Posterior cingulate gyrus (tissue), 11 donors: ENCODE results near the gene PPP1R14C.
"Not testable (repeated sequence)": the region's sequence is repeated elsewhere in the genome, so short reads cannot be mapped to it uniquely, and the experiment has no call there.

ENCODE experiments used
- DNase-seq, 10 donors: peaks; one replicate each; pipeline versions ENCODE4 v3.0.0 to v3.0.0-alpha.2; 2020 to 2021; ENCODE audit warnings: mixed read lengths in 3 of 10
- intact Hi-C: fragments of 100-400 bp; cut with DNase I; formaldehyde crosslinking; loops from one replicate; pipeline ENCODE4 v1.15.1; 2023

PPP1R14C gene

DNA sequence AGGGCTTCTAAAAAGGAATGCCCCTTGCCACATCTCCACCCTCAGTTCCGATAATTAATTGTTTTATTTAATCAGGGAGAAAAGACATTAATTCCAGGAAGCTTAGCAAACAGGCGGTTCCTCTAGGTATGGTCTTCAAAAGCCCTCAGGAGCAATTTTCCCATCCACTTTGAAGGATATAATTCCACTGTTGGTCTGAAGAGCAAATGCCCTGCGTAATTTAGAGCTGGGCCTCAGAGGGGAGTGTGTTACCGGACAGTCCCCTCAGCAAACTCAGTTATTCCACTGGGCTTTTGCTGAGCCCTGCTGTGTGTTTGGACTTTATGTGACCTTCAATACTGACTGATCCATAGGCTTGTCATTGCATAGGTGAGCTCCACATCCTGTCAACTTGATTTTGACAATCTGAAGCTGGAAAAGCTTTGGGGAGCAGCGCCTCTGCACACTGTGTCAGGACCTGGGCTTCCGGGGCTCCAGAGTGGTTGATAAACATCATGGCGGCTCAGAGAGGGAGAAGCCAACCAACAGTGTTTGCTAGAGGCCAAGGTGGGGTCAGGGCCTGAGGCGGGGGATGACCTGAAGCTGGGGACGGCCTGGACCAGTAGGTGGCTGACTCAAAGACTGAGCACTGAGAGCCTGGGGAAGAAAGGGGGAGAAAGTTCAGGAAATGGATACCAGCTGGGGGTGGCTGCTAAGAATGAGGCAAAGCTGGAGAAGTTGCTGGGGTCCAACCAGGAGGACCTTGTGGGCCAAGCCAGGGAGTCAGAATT lies 43.5 kb downstream of the PPP1R14C start:
- intact Hi-C loops: no loop called here

DNA sequence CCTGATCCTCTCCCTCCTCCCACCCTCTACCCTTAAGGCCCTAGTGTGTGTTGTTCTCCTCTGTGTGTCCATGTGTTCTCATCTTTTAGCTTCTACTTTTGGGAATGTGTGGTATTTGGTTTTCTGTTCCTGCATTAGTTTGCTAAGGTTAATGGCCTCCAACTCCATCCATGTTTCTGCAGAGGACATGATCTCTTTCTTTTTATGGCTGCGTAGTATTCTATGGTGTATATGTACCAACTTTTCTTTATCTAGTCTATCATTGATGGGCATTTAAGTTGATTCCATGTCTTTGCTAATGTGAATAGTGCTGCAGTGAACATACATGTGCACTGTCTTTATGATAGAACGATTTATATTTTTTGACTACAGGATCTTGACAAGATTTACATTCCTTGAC lies 44.6 kb downstream of the PPP1R14C start:
- intact Hi-C loops, DNase-seq: not testable (repeated sequence)

More for the DNA sequence above, 43.5 kb downstream of the PPP1R14C start:
- no peak for DNase-seq

DNA sequence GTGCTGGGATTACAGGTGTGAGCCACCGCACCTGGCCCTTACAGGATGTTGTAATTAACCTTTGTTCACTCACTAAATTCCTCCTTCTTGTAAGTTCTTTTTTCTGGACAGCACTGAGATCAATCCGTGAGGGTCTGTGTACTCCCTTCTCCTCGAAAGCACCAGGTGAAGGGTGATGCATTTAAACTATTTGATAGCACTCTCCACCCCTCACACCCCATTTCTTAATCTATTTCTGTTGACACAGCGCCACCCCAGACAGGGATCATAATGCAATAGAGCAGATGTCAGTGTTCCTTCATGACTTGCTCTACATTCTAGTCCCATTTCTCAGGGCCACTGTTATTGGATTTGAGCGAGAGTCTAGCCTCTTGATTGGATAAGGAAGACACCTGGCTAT lies 46.3 kb downstream of the PPP1R14C start:
- intact Hi-C loops: no loop called here
- DNase-seq: no peak

DNA sequence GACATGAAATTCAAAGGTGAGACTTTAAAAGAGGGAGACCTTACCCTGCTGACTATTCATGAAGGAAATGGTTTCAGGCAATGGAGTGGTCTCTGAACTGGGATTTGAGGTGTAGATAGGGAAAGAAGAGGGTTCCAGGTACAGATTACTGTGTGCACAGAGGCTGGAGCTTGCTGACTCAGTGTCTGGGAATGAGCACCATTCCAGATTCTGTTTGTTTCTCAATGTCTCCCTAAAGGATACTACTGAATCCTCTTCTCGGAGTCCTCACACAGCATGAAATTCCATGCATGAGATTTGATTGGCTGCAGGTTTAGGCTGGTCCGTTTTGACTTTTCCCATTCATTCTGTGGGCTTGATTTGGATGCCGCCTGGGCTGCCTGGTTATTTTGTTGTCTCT lies 49.0 kb downstream of the PPP1R14C start:
- no peak for DNase-seq
- intact Hi-C loops: no loop called here

DNA sequence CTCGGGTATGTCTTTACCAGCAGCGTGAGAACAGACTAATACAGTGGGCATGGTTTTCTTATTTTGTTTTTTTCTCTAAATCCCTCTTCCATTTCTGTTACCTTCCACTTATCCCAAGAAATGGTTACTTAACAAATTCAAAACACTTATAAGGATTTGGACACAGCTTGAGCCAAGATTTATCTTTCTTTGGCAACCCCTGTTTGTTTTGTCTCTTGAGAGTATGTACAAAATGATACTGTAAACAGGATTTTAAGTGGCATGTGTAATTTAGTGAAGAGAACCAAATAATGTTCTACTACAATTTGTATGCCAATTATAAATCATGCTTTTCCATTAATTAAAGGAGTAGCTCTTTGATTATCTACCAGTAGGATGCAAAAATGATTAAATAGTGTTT lies 51.4 kb downstream of the PPP1R14C start:
- intact Hi-C loops: no loop called here
- DNase-seq: no peak

DNA sequence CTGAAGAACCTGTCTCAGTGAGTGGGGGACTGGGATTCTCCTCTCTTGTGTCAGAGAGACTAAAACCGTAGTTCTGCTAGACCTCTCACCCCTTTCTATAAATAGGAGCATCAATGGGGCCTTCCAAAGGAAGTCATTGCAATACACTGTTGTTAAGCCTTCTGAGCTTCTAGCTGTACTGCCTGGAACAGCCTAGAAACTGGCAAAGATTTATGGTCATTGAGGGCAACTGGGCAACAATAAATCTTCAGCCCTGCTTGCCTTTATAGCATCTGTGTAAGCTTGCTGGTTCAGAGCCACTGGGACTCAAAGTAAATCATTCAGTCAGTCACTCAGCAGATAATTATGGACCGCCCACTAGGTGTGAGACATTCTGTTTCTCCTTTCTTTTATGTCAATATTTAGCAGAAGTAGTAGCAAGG lies 53.2 kb downstream of the PPP1R14C start:
- intact Hi-C loops: no loop called here

DNA sequence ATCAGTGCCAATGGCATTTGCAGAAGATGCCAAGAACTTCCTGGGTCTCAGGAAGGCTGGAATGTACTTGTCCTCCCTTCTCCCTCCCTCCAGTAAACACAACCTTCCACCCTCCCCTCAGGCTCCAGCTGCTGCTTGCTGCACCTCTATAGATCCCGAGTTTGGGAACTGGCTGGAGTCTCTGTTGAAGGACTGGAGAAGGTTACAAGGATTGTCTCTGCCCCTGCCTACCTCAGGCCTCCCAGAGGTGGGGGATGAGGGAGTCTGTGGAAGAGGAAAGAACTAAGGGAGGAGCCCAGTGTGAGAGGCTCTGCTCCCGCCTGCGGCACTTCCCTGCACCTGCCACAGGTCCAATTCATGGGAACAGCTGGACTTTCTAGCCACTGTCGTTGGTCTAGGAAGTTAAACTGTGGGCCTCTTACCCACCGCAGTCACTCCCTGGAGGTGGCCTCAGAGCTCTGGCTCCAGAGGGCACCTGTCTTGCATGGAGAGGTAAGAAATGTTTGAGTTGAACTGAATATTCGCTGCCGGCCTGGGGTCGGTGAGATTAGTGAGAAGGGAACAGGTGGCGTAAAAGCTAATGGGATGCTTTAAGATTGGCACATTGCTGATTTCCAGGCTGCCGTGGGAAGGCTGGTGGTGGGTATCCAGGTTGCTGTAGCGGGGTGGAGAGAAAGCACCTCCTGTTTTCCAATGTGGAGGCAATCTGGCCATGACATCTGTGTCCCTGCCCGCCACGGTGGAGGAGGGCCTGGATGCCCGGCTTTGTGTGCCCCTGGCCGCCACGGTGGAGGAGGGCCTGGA lies 54.3 kb downstream of the PPP1R14C start:
- intact Hi-C loops: no loop called here
- no peak for DNase-seq

More for the DNA sequence above, 53.2 kb downstream of the PPP1R14C start:
- no peak for DNase-seq

DNA sequence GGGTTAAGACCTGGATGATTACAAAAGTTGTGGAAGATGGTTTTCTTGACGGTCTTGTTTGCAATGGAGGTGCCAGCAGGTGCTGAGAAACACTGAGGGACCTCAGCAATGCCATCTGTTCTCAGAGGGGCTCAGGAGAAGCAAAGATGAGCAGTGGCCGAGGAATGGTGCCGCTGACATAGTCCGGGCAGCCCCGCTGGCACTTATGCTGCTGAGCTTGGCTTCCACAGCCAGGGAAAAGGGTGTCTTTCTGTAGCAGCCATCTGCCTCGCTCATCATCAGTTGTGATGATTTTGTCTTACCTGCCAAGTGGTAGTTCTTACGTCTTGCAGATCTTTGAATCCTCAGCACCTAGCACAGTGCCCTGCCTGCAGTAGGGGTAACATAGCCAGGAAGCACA lies 55.7 kb downstream of the PPP1R14C start:
- intact Hi-C loops: no loop called here
- DNase-seq: no peak

DNA sequence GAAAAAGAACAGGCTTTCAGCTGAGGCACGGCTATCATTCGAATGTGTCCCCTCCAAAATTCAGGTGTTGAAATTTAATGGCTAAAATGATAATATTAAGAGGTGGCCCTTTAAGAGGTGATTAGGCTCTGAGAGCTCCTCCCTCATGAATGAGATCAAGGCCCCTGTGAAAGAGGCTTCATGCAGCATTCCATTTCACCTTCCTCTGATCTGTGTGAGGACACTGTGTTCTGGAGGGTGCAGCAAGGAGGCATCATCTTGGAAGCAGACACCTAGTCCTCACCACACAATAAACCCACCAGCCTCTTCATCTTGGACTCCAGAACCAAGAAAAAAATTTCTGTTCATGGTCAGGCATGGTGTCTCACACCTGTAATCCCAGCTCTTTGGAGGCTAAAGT lies 56.4 kb downstream of the PPP1R14C start:
- intact Hi-C loops: no loop called here
- no peak for DNase-seq

DNA sequence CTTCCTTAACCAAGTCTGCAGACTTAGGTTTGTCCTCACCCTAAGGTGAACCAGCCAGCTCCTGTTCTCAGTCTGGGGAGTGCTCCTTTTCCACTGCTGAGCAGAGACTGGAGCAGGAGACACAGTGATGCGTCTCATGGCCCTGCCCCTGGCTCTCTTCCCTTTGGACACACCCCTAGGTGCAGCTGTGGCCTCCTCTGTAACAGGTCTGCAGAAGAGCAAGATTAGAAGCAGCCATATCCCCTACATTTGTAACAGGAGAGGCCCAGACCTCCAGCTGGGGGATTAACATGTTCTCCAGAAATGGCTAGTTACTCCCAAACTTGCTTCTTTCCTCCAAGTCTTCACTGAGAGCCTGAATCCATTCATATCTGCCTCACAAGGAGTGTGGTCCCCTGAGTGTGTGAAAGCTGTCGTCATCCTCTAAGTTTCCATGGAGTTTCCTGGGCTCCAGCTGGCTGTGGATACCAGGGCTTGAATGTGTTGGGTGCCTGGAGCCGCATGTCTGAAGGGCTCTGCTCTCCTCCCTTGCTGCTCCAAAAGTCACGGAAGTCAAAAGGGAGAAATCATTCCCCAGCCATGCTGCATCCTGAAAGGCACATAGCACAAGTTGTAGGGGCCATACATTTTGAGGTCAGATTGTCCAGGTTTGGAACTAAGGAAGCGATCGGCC lies 57.7 kb downstream of the PPP1R14C start:
- intact Hi-C loops: no loop called here

DNA sequence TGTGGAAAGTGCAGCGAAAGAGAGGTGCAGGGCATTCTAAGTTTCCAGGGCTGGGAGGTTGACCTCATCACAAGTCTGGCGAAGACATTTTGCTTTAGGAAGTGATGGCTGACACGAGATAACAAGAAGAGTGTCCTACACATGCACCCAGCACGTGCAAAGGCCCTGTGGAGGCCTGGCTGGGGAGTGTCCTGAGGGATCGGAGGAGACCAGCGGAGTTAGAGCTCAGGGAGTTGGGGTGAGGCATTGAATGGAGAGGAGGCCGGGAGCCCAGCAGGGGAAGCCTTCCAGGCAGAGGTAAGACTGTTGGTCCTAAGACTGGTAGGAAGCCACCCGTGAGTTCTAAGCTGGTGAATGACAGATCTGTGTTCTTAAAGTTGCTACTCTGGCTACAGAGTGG lies 58.4 kb downstream of the PPP1R14C start:
- DNase-seq: no peak
- intact Hi-C loops: no loop called here

More for the DNA sequence above, 57.7 kb downstream of the PPP1R14C start:
- DNase-seq: no peak

DNA sequence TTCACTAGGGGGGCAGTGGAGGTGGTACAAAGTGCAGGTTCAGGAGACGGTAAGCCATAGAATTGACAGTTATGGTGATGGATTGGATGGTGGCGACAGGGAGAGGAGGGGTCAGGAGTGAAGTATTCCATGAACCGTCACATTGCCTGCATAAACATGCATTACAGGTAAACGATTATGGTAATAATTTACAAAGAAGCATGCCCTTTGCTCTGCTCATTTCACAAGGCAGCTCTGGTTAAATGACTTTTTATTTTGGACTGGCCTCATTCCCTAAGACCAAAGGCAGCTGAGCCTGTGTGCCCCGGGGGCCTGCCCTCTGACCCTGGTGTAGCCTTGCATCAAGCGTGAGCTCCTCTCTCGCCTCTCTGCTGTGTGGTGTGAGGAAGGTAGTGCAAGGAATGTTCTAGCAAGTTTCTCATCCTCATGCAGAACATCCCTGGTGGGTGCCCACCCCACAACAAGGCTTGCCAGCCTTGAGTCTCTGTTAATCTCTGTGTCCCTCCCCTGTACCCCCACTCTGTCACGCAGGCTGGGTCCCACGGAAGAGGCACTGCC lies 59.0 kb downstream of the PPP1R14C start:
- no peak for DNase-seq
- intact Hi-C loops: no loop called here

DNA sequence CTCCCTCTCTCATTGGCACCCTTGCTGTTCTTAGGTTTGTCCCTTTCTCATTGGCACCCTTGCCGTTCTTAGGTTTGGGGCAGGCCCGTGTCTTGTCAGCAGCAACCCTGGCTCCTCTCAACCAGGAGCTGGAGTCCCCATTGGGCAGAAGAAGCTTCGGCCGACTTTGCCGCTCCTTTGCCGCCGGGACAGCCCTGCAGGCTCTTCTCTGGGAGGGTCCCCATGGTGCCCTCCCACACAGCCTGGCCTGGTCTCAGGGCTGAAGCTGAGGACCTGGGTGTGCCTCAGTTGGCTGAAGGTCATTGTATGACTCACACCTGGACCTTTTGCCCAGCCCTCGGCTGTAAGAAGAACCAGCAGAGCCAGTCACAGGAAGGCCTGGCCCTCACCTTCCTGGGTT lies 59.6 kb downstream of the PPP1R14C start:
- intact Hi-C loops: no loop called here
- DNase-seq: no peak

DNA sequence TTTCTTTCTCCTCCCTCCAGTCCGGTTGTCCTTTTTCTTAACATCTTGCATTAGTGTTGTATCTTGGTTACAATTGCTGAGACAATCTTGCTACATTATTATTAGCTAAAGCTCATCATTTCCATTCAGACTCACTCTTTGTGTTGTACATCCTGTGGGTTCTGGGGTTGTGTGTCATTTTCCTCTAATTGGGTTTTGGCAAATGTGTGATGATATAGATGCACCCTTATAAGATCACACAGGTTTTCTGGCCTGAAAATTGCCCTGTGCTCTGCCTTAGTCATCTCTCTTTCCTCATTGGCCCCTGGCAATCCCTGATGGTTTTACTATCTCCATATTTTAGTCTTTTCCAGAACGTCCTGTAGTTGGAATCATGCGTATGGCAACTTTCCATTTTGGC lies 60.1 kb downstream of the PPP1R14C start:
- no peak for DNase-seq
- intact Hi-C loops: no loop called here

DNA sequence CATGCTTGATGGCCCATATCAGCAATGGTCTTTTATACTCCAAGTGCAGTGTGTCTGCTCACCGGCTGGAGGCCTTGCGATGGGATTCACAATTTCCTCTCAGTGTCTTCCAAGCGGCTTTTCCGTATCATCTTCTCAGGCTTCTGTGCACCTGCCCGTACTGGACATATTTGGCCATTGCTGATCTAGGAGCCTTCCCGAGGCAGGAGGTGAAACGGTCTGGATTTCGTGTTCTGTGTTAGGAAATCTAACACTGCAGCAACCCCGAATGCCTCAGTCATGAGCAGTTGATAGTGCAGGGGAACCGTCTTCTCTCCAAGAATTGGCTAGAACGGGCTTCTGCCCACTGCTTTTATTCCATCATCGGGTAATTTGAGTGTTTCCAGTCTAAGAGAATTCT lies 60.5 kb downstream of the PPP1R14C start:
- intact Hi-C loops: no loop called here

DNA sequence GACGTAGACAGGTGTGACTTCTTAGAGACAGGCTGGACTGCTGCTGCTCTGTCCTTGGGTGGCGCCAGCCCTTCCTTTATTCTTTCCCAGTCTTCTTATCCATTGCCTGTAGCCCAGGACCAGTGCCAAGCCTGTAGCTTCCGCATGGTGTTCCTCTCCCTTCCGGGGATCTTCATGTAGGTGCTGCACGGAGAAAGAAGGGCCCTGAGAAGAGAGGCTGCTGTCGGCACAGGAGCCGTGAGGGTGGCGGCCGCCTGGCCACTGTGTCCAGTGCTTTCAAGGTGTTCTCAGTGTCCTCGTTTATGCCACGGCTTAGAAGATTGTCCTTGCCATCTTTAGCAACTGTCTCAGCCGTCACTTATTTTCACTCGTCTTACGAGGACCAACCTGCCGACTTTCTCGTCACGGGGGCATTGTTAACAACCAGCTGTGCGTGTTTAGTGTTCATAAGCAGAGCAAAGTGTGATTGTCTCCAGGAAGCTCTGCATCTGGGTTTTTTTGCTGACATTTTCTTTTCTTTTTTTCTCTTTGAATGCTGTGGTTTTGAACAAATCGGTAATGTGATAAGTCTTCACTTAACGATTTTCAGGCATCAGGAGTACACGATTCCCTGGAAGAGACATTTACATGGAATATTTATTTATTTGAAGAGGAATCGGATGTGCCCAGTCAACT lies 61.2 kb downstream of the PPP1R14C start:
- DNase-seq: no peak
- intact Hi-C loops: no loop called here

More for the DNA sequence above, 60.5 kb downstream of the PPP1R14C start:
- DNase-seq: no peak

DNA sequence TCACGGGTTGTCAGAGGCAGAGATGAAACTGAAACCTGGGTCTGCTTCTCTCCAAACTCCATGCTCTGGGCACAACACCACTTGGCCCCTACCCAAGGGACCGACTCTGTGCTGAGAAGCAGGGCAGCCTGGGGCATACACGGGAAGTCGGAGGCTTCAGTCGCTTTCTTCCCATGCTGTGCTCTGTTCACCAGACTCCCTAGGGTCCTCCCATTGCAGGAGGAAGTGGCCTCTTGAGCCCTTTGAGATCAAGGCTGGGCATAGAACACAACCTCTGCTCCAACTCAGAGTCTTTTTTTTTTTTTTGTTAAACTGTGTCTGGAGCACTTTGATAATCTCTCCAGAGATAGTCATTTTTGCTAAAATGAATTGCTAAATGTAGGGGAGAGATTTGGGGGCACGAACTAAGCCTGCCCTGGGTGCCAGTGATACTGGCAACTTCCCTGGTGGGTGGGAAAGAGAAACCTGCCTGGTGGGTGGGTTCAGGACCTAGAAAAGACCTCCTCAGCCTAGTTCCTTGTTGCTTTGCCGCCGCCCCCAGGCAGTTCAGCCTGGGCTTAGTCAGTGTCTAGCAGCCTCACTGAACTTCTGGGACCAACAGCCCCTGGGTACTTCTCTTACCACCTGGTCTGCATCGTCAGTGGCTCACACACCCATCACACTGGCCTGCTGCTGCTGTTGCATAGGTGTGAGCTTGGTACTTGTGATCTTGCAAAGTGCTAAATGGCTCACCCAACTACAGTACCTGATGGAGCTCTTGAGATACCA lies 62.0 kb downstream of the PPP1R14C start:
- intact Hi-C loops: no loop called here
- no peak for DNase-seq

DNA sequence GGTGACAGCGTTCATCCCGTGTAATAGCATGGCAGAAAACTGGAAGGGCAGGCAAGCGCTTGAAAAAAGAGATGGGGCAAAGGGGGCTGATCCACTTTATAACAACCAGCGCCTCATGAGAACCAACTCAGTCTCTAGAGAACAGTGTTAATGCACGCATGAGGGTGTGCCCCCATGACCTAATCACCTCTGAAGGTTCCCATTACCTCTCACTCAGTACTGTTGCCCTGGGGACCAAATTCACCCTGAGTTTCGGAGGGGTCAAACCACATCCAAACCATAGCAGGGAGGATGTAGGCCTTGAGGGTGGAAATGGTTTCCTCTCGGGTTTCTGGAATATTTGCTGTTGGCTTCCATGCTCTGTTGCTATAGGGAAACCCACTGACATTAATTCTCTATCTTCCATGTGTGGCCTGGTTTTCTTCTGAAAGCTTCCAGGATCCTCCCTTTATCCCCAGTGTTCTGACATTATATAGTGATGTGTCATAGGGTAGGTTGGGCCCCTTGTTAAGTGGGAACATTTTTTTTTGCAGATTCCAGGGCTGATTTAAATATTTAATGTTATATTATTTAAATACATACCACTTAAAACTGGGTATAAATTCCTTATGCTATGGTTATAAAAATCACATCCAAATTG lies 65.2 kb downstream of the PPP1R14C start:
- no peak for DNase-seq
- intact Hi-C loops: no loop called here
